GM10248 (cell line): ENCODE results near the gene DRAM1.

Source experiments
- CTCF ChIA-PET: fragments of 300-600 bp; sonication (Branson Sonifier 250); formaldehyde crosslinking; extraction: SDS; loops from one replicate; lab custom pipeline; 2021; ENCODE audit warnings: antibody characterized with exemption; lab: Yijun Ruan, JAX
- POLR2A ChIA-PET: fragments of 350-650 bp; sonication (Branson Sonifier 250); formaldehyde crosslinking; extraction: SDS; loops from one replicate; lab custom pipeline; 2020; ENCODE audit warnings: antibody characterized with exemption; lab: Yijun Ruan, JAX
- DNase-seq: peaks from one replicate; pipeline ENCODE4 v3.0.0; 2012; ENCODE audit errors: extremely low spot score
- CTCF ChIP-seq: IDR thresholded peaks from 2 replicates; pipeline ENCODE4 v1.5.1; 2012; ENCODE audit warnings: mild to moderate bottlenecking, low read depth; ENCODE audit errors: extremely low read depth, missing control alignments, control extremely low read depth

The DRAM1 gene

GRCh38 chr12:101959607-101960006 is 82.2 kb downstream of the DRAM1 start:
- CTCF ChIA-PET, result no interaction called here
- no peak for TF ChIP-seq CTCF
- no peak for DNase-seq
- POLR2A ChIA-PET, result no interaction called here

- DNase-seq, result no peak
- TF ChIP-seq CTCF, result no peak
- ChIA-PET POLR2A (no interaction called here), CTCF (interaction anchor here (1.1 to 4.3 kb wide), 5 partner anchors 10 to 27 kb away, joined by 3 to 25 read pairs (median 4); no protein-coding TSS in a partner anchor)
Observed at GRCh38 chr12:101962486-101962885, 85.1 kb downstream of the DRAM1 start.

- CTCF ChIA-PET, result interaction anchor here (0.9 to 4.3 kb wide), 7 partner anchors 9 to 23 kb away, joined by 3 to 25 read pairs (median 3); no protein-coding TSS in a partner anchor
- POLR2A ChIA-PET, result no interaction called here
Observed at GRCh38 chr12:101963697-101964096, 86.3 kb downstream of the DRAM1 start.

GRCh38 chr12:101966496-101966895 is 89.1 kb downstream of the DRAM1 start:
- CTCF ChIA-PET, result interaction anchor here (0.6 to 4.3 kb wide), 13 partner anchors 8 to 62 kb away, joined by 3 to 25 read pairs (median 3); no protein-coding TSS in a partner anchor
- no peak for DNase-seq

More at GRCh38 chr12:101963697-101964096, 86.3 kb downstream of the DRAM1 start:
- no peak for TF ChIP-seq CTCF
- no peak for DNase-seq

GRCh38 chr12:101967506-101967905 is 90.1 kb downstream of the DRAM1 start:
- CTCF ChIA-PET, result interaction anchor here (1.1 to 2.0 kb wide), 6 partner anchors 9 to 71 kb away, joined by 3 to 7 read pairs (median 4); no protein-coding TSS in a partner anchor
- POLR2A ChIA-PET, result no interaction called here
- TF ChIP-seq CTCF, result no peak
- DNase-seq, result no peak

More at GRCh38 chr12:101966496-101966895, 89.1 kb downstream of the DRAM1 start:
- POLR2A ChIA-PET, result no interaction called here
- no peak for TF ChIP-seq CTCF

- CTCF ChIA-PET, result no interaction called here
- POLR2A ChIA-PET, result no interaction called here
- DNase-seq, result no peak
- TF ChIP-seq CTCF, result no peak
Observed at GRCh38 chr12:101968770-101969169, 91.4 kb downstream of the DRAM1 start.
